Cerebellar nuclear complex (tissue), 1 donor: ENCODE results near the gene PRR7.

Experiments
- DNase-seq, 2 experiments: peaks; one replicate each; lab custom pipeline; 2025; lab: John Stamatoyannopoulos, UW

PRR7 gene

GRCh38 chr5:177437623-177438022, 9.0 kb upstream of the PRR7 start:
- DNase-seq = no peak

DNA sequence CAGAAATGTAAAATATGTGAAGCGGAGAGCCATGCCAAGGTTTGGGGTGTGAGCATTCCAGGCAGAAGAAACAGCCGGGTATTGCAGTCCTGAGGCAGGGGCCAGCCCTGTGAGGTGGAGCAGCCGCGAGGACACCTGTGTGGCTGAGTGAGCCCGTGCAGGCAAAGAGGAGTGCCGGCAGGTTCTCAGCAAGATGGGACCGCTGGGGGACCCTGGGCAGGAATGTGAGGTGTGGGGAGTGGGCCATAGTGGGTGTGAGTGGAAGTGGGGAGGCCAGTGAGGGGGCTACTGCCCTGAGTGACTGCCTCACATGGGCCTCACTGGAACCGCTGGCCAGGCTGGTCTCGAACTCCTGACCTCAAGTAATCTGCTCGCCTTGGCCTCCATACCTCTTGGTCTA, 8.1 kb upstream of the PRR7 start:
- no peak for DNase-seq

GRCh38 chr5:177439518-177440053, 7.0 kb upstream of the PRR7 start:
- no peak for DNase-seq

DNA sequence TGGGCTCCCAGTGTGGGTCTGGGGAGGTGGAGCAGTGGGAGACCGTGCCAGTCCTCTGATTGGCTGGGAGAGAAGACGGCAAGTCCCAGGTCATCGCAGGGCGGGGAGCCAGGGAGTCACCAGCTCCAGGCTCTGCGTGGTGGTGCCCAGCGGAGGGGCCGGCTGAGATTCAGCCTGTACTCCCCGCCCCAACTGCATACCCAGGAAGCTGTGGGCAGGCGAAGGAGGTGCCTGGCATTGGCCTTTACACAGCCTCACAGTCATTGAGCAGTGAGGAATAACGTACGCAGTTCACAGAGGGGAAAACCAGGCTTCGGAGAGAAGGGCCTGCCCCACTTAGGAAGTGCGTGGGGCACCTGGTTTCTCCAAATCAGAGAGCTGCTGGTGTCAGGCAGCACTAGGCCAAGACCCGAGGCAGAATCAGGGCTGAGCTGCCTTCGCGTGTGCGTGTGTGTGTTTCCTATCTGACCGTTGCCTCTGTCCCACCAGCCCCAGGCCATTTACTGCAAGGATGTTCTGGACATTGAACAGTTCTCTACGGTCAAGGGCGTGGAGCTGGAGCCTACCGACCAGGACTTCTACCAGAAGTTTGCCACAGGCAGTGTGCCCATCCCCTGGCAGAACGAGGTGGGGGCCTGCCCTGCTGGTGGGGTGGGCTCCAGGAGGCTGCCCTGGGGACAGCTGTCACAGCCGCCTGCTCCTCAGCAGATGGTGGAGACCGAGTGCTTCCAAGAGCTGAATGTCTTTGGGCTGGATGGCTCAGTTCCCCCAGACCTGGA, 6.2 kb upstream of the PRR7 start:
- DNase-seq = no peak

GRCh38 chr5:177440990-177441780, 5.4 kb upstream of the PRR7 start:
- no peak for DNase-seq

DNA sequence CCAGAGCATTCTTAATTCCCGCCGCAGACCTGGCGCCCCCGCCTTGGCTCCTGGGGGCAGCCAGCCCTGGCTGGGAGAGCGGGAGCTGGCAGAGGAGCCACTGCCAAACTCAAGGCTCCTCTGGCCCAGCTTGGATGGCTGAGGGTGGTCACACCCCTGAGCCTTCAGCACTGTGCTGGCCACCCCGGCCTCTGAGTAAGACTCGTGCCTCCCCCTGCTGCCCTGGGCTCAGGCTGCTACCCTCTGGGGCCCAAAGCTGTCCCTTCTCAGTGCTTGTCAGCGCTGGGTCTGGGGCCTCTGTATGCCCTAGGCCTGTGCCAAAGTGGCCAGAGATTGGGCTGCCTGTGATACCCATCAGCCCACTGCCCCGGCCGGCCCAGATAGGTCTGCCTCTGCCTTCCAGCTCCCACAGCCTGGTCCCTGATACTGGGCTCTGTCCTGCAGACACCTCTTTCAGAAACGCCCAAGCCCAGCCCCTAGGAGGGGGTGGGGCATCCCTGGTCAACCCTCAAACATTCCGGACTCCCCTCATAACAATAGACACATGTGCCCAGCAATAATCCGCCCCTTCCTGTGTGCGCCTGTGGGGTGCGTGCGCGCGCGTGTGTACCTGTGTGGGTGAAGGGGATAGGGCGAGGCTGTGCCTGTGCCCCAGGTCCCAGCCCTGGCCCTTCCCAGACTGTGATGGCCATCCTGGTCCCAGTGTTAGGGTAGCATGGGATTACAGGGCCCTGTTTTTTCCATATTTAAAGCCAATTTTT, 4.4 kb upstream of the PRR7 start:
- no peak for DNase-seq

GRCh38 chr5:177443144-177443983, 3.2 kb upstream of the PRR7 start:
- no peak for DNase-seq

DNA sequence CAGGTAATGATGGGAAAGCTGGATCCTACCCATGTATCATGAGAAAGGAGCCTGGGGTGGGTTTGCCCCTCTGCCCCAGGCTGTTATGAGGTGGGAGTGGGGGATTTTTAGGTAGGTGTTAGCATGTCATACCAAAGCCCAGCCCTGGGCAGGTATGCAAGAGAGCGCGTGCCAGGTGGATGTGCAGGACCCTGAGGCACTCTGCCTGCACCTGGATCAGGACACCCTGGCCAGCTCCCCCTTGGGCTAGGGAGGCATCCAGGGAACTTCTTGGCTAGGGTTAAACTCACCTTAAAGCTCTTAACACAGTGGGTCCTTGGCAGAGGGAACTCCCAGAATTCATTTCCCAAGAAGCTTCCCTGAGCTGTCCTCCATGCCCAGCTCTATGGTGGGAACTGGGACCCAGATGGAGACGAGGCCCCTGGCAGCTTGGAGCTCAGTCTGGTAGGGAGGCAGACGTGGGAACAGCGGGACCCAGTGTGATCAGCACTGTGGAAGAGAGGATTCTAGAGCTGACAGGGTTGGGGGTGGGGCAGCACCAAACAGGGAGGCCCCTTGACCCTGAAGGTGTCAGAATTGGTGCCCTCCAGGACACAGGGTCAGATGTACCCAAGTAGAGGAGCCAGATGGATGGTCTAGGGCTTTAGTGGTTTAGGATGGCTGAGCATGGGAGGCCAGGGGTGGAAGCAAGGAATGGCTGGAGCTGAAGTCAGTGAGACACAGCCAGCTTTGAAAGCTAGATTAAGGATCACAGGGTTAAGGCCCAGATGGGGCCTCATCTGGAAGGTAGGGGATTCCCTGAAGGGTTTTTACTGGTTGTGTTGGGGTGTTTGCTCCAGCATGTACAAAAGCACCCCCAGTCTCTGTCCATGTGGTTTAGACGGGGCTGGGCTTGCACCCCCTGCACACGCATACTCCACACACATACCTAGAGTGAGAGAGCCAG, 2.2 kb upstream of the PRR7 start:
- DNase-seq = no peak

GRCh38 chr5:177445052-177445916, 1.3 kb upstream of the PRR7 start:
- DNase-seq = no peak

GRCh38 chr5:177445917-177446199, 756 bp upstream of the PRR7 start:
- DNase-seq = no peak

- no peak for DNase-seq
Measured at GRCh38 chr5:177447066-177447610, 524 bp downstream of the PRR7 start.

DNA sequence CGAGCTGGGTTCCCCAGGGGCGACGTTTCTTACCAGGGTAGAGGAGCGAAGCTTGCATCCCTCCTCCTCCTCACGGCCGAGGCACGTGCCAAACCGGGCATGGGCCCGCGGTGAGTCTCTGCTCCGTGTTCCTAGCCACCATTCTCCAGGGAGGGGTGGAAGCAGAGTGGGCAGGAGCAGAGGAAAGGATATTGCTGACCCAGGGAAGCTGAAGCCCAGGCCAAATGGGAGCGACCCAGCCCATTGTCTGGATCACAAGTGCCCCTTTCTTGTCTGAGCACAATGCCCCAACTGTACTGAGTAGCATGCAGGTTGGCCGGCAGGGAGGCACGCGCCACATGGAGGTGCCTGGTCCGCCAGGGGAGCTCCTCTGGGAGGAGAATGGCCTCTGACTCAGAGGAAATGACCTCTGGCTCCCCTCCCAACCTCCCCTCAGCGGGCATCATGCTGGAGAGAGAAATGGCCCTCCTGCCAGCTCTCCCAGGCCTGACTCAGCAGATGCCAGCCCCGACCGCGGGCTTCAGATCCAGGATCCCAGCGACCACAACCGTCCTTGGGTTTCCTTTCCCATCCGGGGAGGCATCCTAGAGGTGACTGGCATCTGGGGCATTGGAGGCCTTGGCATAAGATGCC, 1.1 kb downstream of the PRR7 start:
- no peak for DNase-seq

DNA sequence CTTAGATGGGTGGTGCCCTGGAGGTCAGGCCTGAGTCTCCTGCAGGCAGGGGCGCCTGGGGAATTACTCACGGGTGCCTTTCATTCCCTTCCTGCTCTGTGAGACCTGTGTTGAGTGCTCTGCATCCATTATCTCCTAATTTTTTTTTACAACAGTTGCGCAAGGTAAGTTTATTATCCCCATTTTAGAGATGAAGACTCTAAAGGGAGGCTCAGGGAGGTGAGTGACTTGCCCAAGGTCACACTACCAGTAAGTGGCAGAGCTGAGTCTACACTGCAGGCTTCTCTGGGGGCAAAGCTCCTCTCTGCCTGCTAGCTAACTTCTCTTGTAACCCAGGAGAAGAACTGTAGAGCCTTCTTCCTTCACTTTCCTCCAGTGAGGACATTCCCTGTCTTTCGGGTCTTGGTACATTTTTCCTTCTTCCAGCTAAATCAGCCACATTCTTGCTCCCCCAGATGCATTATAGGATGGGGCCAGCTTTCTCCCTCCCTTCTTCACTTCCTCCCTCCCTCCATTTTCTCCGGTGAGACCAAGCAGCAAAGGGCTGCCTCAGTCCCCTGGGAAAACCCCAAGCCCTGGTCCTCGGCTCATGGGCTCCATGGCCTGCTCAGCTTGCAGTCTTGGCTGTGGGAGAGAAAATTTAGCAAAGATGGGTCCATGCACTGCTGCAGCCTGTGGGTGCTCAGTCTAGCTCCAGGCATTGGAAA, 1.8 kb downstream of the PRR7 start:
- DNase-seq = no peak

GRCh38 chr5:177449140-177450061, 2.8 kb downstream of the PRR7 start:
- DNase-seq = no peak

- no peak for DNase-seq
Measured at GRCh38 chr5:177450667-177451424, 4.2 kb downstream of the PRR7 start.
